H1 (cell line): Measurements from ENCODE around the gene LRP1-AS. TPM values are rescaled to one million over a fixed set of nuclear protein-coding genes. Genes with fewer than 3 reads are reported as not detected.

Source experiments
- CTCF ChIA-PET: fragments of 300-600 bp; sonication (Branson Sonifier 250); formaldehyde crosslinking; loops from one replicate; lab custom pipeline; 2021; ENCODE audit not compliant: partially characterized antibody; lab: Charles Lee
- POLR2A ChIA-PET: fragments of 300-600 bp; sonication (Branson Sonifier 250); formaldehyde crosslinking; loops from one replicate; lab custom pipeline; 2021; ENCODE audit warnings: inconsistent platforms; ENCODE audit not compliant: partially characterized antibody; lab: Charles Lee
- DNase-seq, 2 experiments: peaks; one replicate each; pipeline versions ENCODE4 v3.0.0 to v3.0.0-alpha.2; 2010 to 2022; ENCODE audit warnings: low spot score in 2 of 2, low read depth in 1 of 2, mixed read lengths in 1 of 2
- FAIRE-seq: peaks from 2 replicates; lab custom pipeline; 2011; peaks lifted over from hg19 to GRCh38; lab: Jason Lieb, UNC
- H2AFZ ChIP-seq: 2 replicates; pipeline ENCODE4 v1.8.1; 2012; ENCODE audit warnings: low read length, inconsistent platforms
- H2AK5ac ChIP-seq: 2 replicates; pipeline ENCODE4 v1.6.1; 2013; ENCODE audit warnings: low read depth, low read length
- H2BK120ac ChIP-seq: replicated peaks from 2 replicates; pipeline ENCODE3; 2013; ENCODE audit warnings: low read depth, low read length, inconsistent platforms
- H2BK12ac ChIP-seq: 2 replicates; pipeline ENCODE4 v1.6.1; 2013; ENCODE audit warnings: low read depth, low read length
- H2BK15ac ChIP-seq: 2 replicates; pipeline ENCODE4 v1.6.1; 2013; ENCODE audit warnings: low read length
- H2BK20ac ChIP-seq: 2 replicates; pipeline ENCODE4 v1.6.1; 2013; ENCODE audit warnings: low read length
- H2BK5ac ChIP-seq: 2 replicates; pipeline ENCODE4 v1.6.1; 2013; ENCODE audit warnings: low read depth, low read length
- H3K14ac ChIP-seq: 2 replicates; pipeline ENCODE4 v1.6.1; 2013; ENCODE audit warnings: inconsistent platforms; ENCODE audit not compliant: insufficient read length
- H3K18ac ChIP-seq: 2 replicates; pipeline ENCODE4 v1.6.1; 2013; ENCODE audit warnings: low read length; ENCODE audit errors: extremely low read depth
- H3K23ac ChIP-seq: 2 replicates; pipeline ENCODE4 v1.6.1; 2013; ENCODE audit warnings: inconsistent platforms; ENCODE audit not compliant: insufficient read length
- H3K23me2 ChIP-seq: 2 replicates; pipeline ENCODE4 v1.6.1; 2013; ENCODE audit warnings: low read depth, low read length
- H3K27ac ChIP-seq: 2 replicates; pipeline ENCODE4 v1.6.1; 2011; ENCODE audit warnings: low read depth, low read length, inconsistent platforms
- H3K27me3 ChIP-seq, 4 experiments: replicated peaks in 1 of 4; 1 replicate in 1 of 4; 2 replicates in 3 of 4; pipeline versions ENCODE4 v1.6.1 to v1.8.1; 2011 to 2013; ENCODE audit warnings: low read length in 3 of 4, mild to moderate bottlenecking in 3 of 4, inconsistent platforms in 2 of 4, mixed read lengths in 2 of 4, moderate library complexity in 1 of 4; ENCODE audit not compliant: control insufficient read depth in 3 of 4, insufficient read depth in 3 of 4; ENCODE audit errors: extremely low read depth in 1 of 4
- H3K36me3 ChIP-seq, 4 experiments: 2 replicates each; pipeline versions ENCODE4 v1.6.1 to v1.8.1; 2011 to 2013; ENCODE audit warnings: mild to moderate bottlenecking in 4 of 4, low read length in 3 of 4, moderate library complexity in 2 of 4, control low read depth in 1 of 4, inconsistent platforms in 1 of 4; ENCODE audit not compliant: insufficient read depth in 4 of 4, control insufficient read depth in 2 of 4
- H3K4ac ChIP-seq: replicated peaks from 2 replicates; pipeline ENCODE3; 2013; ENCODE audit warnings: low read length, low read depth, mixed read lengths, inconsistent platforms; ENCODE audit not compliant: insufficient read length
- H3K4me1 ChIP-seq, 4 experiments: replicated peaks in 1 of 4; 1 replicate in 1 of 4; 2 replicates in 3 of 4; pipeline versions ENCODE4 v1.6.1 to v1.8.1; 2011 to 2013; ENCODE audit warnings: low read length in 3 of 4, inconsistent platforms in 2 of 4, mixed read lengths in 1 of 4; ENCODE audit not compliant: insufficient read depth in 4 of 4, control insufficient read depth in 3 of 4
- H3K4me2 ChIP-seq, 2 experiments: 2 replicates each; pipeline versions ENCODE4 v1.6.1 to v1.8.1; 2011 to 2013; ENCODE audit warnings: low read depth in 2 of 2, low read length in 2 of 2, control low read depth in 1 of 2, inconsistent platforms in 1 of 2, mild to moderate bottlenecking in 1 of 2; ENCODE audit not compliant: insufficient read depth in 1 of 2
- H3K4me3 ChIP-seq, 4 experiments: fragments of 200-600, 300-600 bp in 1 of 4; sonication (generic), shearing (Covaris generic), sonication (Bioruptor Twin) in 1 of 4; 2 replicates each; pipeline versions ENCODE4 v1.5.1 to v1.8.1; 2011 to 2016; ENCODE audit warnings: low read length in 4 of 4, low read depth in 3 of 4, control low read depth in 2 of 4, inconsistent platforms in 2 of 4, mild to moderate bottlenecking in 2 of 4, mixed read lengths in 1 of 4, moderate library complexity in 1 of 4; ENCODE audit not compliant: insufficient read depth in 2 of 4; ENCODE audit errors: extremely low read depth in 1 of 4
- H3K56ac ChIP-seq: replicated peaks from 2 replicates; pipeline ENCODE3; 2013; ENCODE audit warnings: low read depth, mild to moderate bottlenecking, mixed read lengths, low read length, inconsistent platforms; ENCODE audit not compliant: insufficient read length
- H3K79me1 ChIP-seq: 2 replicates; pipeline ENCODE4 v1.6.1; 2013; ENCODE audit warnings: low read depth, low read length, control low read depth
- H3K79me2 ChIP-seq, 2 experiments: 2 replicates each; pipeline versions ENCODE4 v1.6.1 to v1.8.1; 2012 to 2013; ENCODE audit warnings: low read length in 2 of 2, mild to moderate bottlenecking in 2 of 2, inconsistent platforms in 1 of 2; ENCODE audit not compliant: insufficient read depth in 2 of 2, control insufficient read depth in 1 of 2
- H3K9ac ChIP-seq, 4 experiments: replicated peaks in 1 of 4; 1 replicate in 1 of 4; 2 replicates in 3 of 4; pipeline versions ENCODE4 v1.6.1 to v1.8.1; 2011 to 2013; ENCODE audit warnings: low read depth in 3 of 4, low read length in 3 of 4, control low read depth in 2 of 4, mild to moderate bottlenecking in 2 of 4, moderate library complexity in 2 of 4, inconsistent platforms in 1 of 4; ENCODE audit errors: extremely low read depth in 1 of 4
- H3K9me3 ChIP-seq, 2 experiments: 2 replicates each; pipeline versions ENCODE4 v1.6.1 to v1.8.1; 2012 to 2013; ENCODE audit warnings: mild to moderate bottlenecking in 2 of 2, moderate library complexity in 2 of 2, control low read depth in 1 of 2, inconsistent platforms in 1 of 2, low read depth in 1 of 2, low read length in 1 of 2, mixed read lengths in 1 of 2; ENCODE audit not compliant: insufficient read depth in 2 of 2
- H4K20me1 ChIP-seq, 2 experiments: replicated peaks in 1 of 2; 2 replicates each; pipeline versions ENCODE3 to v1.8.1; 2011 to 2013; ENCODE audit warnings: inconsistent platforms in 2 of 2, low read length in 2 of 2, mild to moderate bottlenecking in 1 of 2; ENCODE audit not compliant: insufficient read depth in 2 of 2, control insufficient read depth in 1 of 2
- H4K5ac ChIP-seq: 2 replicates; pipeline ENCODE4 v1.6.1; 2013; ENCODE audit warnings: low read length, low read depth, mixed read lengths, inconsistent platforms; ENCODE audit not compliant: insufficient read length
- H4K8ac ChIP-seq: 2 replicates; pipeline ENCODE4 v1.8.0; 2013; ENCODE audit warnings: mild to moderate bottlenecking, moderate library complexity, low read length, inconsistent platforms; ENCODE audit not compliant: insufficient read depth; ENCODE audit errors: extremely low read depth
- H4K91ac ChIP-seq: replicated peaks from 2 replicates; pipeline ENCODE3; 2013; ENCODE audit warnings: low read length, mixed read lengths, inconsistent platforms; ENCODE audit not compliant: insufficient read length
- CTBP2 ChIP-seq: IDR thresholded peaks from 2 replicates; pipeline ENCODE4 v1.7.0; 2011; ENCODE audit warnings: borderline replicate concordance, mild to moderate bottlenecking, moderate library complexity, mixed read lengths, low read length; ENCODE audit not compliant: insufficient read depth, insufficient read length
- JUN ChIP-seq: IDR thresholded peaks from 2 replicates; pipeline ENCODE4 v1.6.1; 2011; ENCODE audit warnings: low read depth, mild to moderate bottlenecking, improper control_type of control experiment, low read length
- RFX5 ChIP-seq: IDR thresholded peaks from 2 replicates; pipeline ENCODE4 v1.6.1; 2011; ENCODE audit warnings: low read depth, low read length, improper control_type of control experiment, borderline replicate concordance
- SP2 ChIP-seq: IDR thresholded peaks from 2 replicates; pipeline ENCODE4 v1.6.1; 2012; ENCODE audit warnings: mild to moderate bottlenecking, low read length, inconsistent platforms
- WGBS, 2 experiments: shearing (Covaris generic) in 1 of 2; methylation state at CpG; one replicate each; pipeline versions ENCODE4 v1.1.6 to v1.1.7; 2013 to 2015; ENCODE audit warnings: low lambda C conversion rate in 2 of 2, mixed read lengths in 2 of 2, inconsistent platforms in 1 of 2, low coverage in 1 of 2, missing lambda C conversion rate in 1 of 2; ENCODE audit not compliant: insufficient replicate concordance in 2 of 2, insufficient coverage in 1 of 2, insufficient read length in 1 of 2; ENCODE audit errors: extremely low coverage in 1 of 2, missing lambda C conversion rate in 1 of 2; 5-methylcytosine and 5-hydroxymethylcytosine counted together
- polyA plus RNA-seq, 7 experiments: library from polyadenylated mRNA; depleted of rRNA in 3 of 7; stranded (reverse) in 5 of 7; unstranded in 2 of 7; fragments of >200 nt in 5 of 7; fragments of 200-250 nt in 2 of 7; gene quantifications; 1 replicate in 5 of 7; 2 replicates in 1 of 7; 4 replicates in 1 of 7; pipeline versions ENCODE4 v1.2.1 to v1.2.3, GENCODE V29; 2011 to 2013; ENCODE audit warnings: missing spikeins in 2 of 7, mixed read lengths in 2 of 7
- total RNA-seq: library from RNA; stranded (reverse); fragmentation: NEBNext Ultra II Directional; extraction: Animal tissue kit (Norgen Biotek cat#: 25700); gene quantifications from 2 replicates; pipeline ENCODE4 v1.2.1, GENCODE V29; 2021

The LRP1-AS gene
- total and polyA plus RNA-seq, 2 of the 8 experiments (the other 6 are each of a cell fraction or from before 2014, with no cell fraction given): not detected

- Histone ChIP-seq H2BK5ac (no peak overlapping the region), H3K9ac (no peak overlapping the region), H4K20me1 (peaks cover 3 to 19% of the 10 kb centered on the region in 2 experiments), H3K27me3 (no peaks in the 10 kb centered on the region), H3K56ac (no peak overlapping the region), H3K4me3 (no peak overlapping the region), H4K8ac (no peak overlapping the region), H2BK120ac (no peak overlapping the region), H3K9me3 (no peaks in the 10 kb centered on the region), H3K27ac (no peak overlapping the region), H3K36me3 (peaks cover 40 to 95% (median 73%) of the 10 kb centered on the region in 4 experiments; a peak in 7 of 8 replicates), H4K5ac (no peak overlapping the region), H3K4ac (no peak overlapping the region), H3K23me2 (no peaks in the 10 kb centered on the region), H2BK20ac (no peak overlapping the region), H3K14ac (no peak overlapping the region), H2BK15ac (no peak overlapping the region), H4K91ac (no peak overlapping the region), H3K23ac (no peak overlapping the region), H2BK12ac (no peak overlapping the region), H2AFZ (no peak overlapping the region), H2AK5ac (no peak overlapping the region), H3K79me2 (no peaks in the 10 kb centered on the region), H3K4me2 (no peak overlapping the region), H3K4me1 (no peaks in the 10 kb centered on the region), H3K18ac (no peak overlapping the region), H3K79me1 (no peaks in the 10 kb centered on the region)
- 87% methylated on average over 7 of the region's 7 CpGs; no CpG with 5 or more reads in 1 of the 2 experiments for WGBS, 2 experiments
- FAIRE-seq (no peak), DNase-seq (no peak)
- ChIA-PET POLR2A (interaction anchor here (1.2 to 10.8 kb wide), 5 partner anchors 8 to 26 kb away, joined by 5 to 75 read pairs (median 6); no protein-coding TSS in a partner anchor), CTCF (interaction anchor here (0.7 to 10.6 kb wide), 7 partner anchors 10 to 321 kb away, joined by 3 to 150 read pairs (median 3); no protein-coding TSS in a partner anchor)
- no peak for TF ChIP-seq CTBP2
- no peak for TF ChIP-seq RFX5
- no peak for TF ChIP-seq SP2
- no peak for TF ChIP-seq JUN
Measured at GRCh38 chr12:57161491-57161890, 14.1 kb upstream of the LRP1-AS start.
